BJ (cell line): ENCODE results near the gene CDC5L. TPM values are rescaled to one million over a fixed set of nuclear protein-coding genes. Genes with fewer than 3 reads are reported as not detected.

Source experiments
- CTCF ChIA-PET: fragments of 350-600 bp; formaldehyde crosslinking; extraction: SDS; loops from one replicate; lab custom pipeline; 2021; ENCODE audit warnings: antibody characterized with exemption, inconsistent platforms; lab: Yijun Ruan, JAX
- POLR2A ChIA-PET: fragments of 300-600 bp; sonication (Branson Sonifier 250); formaldehyde crosslinking; extraction: SDS; loops from one replicate; lab custom pipeline; 2021; ENCODE audit warnings: antibody characterized with exemption; lab: Charles Lee
- DNase-seq: peaks from one replicate; pipeline ENCODE4 v3.0.0-alpha.2; 2011; ENCODE audit warnings: low read depth
- H3K27me3 ChIP-seq: 2 replicates; pipeline ENCODE4 v1.6.0; 2011; ENCODE audit warnings: low read length; ENCODE audit not compliant: control insufficient read depth, insufficient read depth
- H3K36me3 ChIP-seq: 2 replicates; pipeline ENCODE4 v1.5.1; 2011; ENCODE audit warnings: low read length; ENCODE audit not compliant: control insufficient read depth, insufficient read depth
- H3K4me3 ChIP-seq: 2 replicates; pipeline ENCODE4 v1.5.1; 2011; ENCODE audit warnings: low read depth, mild to moderate bottlenecking, control low read depth, low read length
- CTCF ChIP-seq: IDR thresholded peaks from 2 replicates; pipeline ENCODE4 v1.5.1; 2011; ENCODE audit warnings: low read depth, mild to moderate bottlenecking, control low read depth, inconsistent platforms, low read length, moderate library complexity; ENCODE audit not compliant: insufficient read depth
- polyA plus RNA-seq: library from polyadenylated mRNA; depleted of rRNA; stranded (reverse); fragments of >200 nt; gene quantifications from 2 replicates; pipeline ENCODE4 v1.2.3, GENCODE V29; 2011

The CDC5L gene
- polyA plus RNA-seq, 1 experiment: 7.6 TPM

DNA sequence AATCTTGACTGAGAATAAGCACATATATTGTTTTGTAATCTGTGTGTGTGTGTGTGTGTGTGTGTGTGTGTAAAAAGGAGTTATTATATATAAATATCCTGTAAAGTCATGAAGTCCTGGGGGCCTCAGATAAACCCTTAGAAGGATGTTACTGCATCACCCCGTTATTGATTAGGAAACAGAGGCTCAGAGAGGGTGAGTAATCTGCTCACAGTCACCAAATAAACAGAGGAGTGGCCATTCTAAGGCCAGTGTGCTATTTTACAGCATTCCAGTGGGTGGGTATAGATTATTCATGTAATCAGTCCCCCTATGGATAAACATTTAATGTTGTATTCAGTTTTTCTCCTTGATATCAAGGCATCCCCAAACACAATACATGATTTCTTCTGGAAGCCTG lies 87.1 kb downstream of the CDC5L start:
- no peak overlapping the region for H3K4me3 ChIP-seq
- no peak for TF ChIP-seq CTCF
- H3K36me3 ChIP-seq: no peaks in the 10 kb centered on the region
- ChIA-PET CTCF (interaction anchor here (0.8 to 3.9 kb wide), 27 partner anchors 10 to 1456 kb away, joined by 3 to 46 read pairs (median 11); no protein-coding TSS in a partner anchor), POLR2A (no interaction called here)
- DNase-seq: no peak
- 0 out of 2 replicates have a peak, but pooled peaks cover 2% of the 10 kb centered on the region for H3K27me3 ChIP-seq

- no peak for TF ChIP-seq CTCF
- Histone ChIP-seq H3K36me3 (no peaks in the 10 kb centered on the region), H3K4me3 (no peak overlapping the region), H3K27me3 (0 out of 2 replicates have a peak, but pooled peaks cover 2% of the 10 kb centered on the region)
- DNase-seq: no peak
- ChIA-PET POLR2A (interaction anchor here (0.5 to 0.6 kb wide), 2 partner anchors 900 to 1456 kb away, joined by 4 read pairs; no protein-coding TSS in a partner anchor), CTCF (interaction anchor here (0.6 to 3.9 kb wide), 65 partner anchors 9 to 1455 kb away, joined by 3 to 46 read pairs (median 5); no protein-coding TSS in a partner anchor)
These were observed 87.9 kb downstream of the CDC5L start for GRCh38 chr6:44475417-44475778.

- Histone ChIP-seq H3K36me3 (no peaks in the 10 kb centered on the region), H3K27me3 (0 out of 2 replicates have a peak, but pooled peaks cover 2% of the 10 kb centered on the region), H3K4me3 (no peak overlapping the region)
- ChIA-PET POLR2A (interaction anchor here (0.5 to 0.6 kb wide), 2 partner anchors 899 to 1455 kb away, joined by 4 read pairs; no protein-coding TSS in a partner anchor), CTCF (interaction anchor here (0.5 to 3.9 kb wide), 69 partner anchors 8 to 1454 kb away, joined by 3 to 46 read pairs (median 4); no protein-coding TSS in a partner anchor)
- no peak for DNase-seq
- TF ChIP-seq CTCF: peak; percentile 98
These were observed 88.4 kb downstream of the CDC5L start for GRCh38 chr6:44475779-44476434.

- TF ChIP-seq CTCF: no peak
- no peaks in the 10 kb centered on the region for H3K36me3 ChIP-seq
- ChIA-PET POLR2A (no interaction called here), CTCF (interaction anchor here (0.6 to 3.9 kb wide), 16 partner anchors 9 to 1453 kb away, joined by 3 to 46 read pairs (median 16); no protein-coding TSS in a partner anchor)
- 0 out of 2 replicates have a peak, but pooled peaks cover 2% of the 10 kb centered on the region for H3K27me3 ChIP-seq
- no peak overlapping the region for H3K4me3 ChIP-seq
- no peak for DNase-seq
These were observed 89.3 kb downstream of the CDC5L start for GRCh38 chr6:44476849-44477248.

DNA sequence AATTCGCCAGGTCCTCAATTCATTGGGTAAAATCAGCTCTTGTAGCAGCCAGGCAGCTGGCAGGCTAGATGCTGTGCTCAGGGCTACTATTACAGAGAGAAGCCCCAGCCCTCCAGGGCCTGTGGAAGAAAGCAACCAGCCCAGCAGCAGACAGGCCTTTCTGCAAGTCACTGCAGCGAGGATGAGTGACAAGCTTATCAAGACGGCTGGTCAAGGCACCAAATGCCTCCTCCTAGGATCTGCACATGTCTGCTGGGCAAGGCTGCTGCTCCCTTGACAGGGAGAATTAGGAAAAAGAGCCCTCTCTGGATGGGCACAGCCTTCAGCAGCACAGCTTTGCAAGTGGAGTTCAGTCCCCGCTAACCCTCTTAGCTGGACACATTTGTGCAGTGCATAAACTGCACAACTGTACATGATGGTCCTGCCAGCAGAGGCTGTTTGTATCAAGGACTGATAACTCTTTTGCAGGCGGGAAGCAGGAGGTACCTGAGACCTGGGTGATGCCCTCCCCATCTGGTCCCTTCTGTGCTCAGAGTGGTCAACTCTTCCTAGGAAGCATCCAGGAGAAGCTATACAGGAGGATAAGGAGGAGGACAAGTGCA lies 89.9 kb downstream of the CDC5L start:
- Histone ChIP-seq H3K27me3 (no peaks in the 10 kb centered on the region), H3K4me3 (no peak overlapping the region), H3K36me3 (no peaks in the 10 kb centered on the region)
- POLR2A ChIA-PET: no interaction called here
- TF ChIP-seq CTCF: no peak
- DNase-seq: no peak
- CTCF ChIA-PET: interaction anchor here (0.6 to 3.9 kb wide), 10 partner anchors 13 to 1450 kb away, joined by 3 to 41 read pairs (median 16); no protein-coding TSS in a partner anchor
